ENCODE data around the gene FOSL1. TPM values are rescaled to one million over a fixed set of nuclear protein-coding genes. Genes with fewer than 3 reads are reported as not detected.
A peak's percentile ranks its signal among the peaks of the same experiment; 100 is the strongest.

The FOSL1 gene
- total RNA-seq, 1 donor from 2014 or later = 37.9 TPM

GRCh38 chr11:65860278-65861164, 39.7 kb downstream of the FOSL1 start, which contains the start of gene MUS81:
Gene MUS81 (plus strand): TSS chr11:65860433. CDS start chr11:65860754, 321 bp downstream.
- H3K4me2 ChIP-seq (ENCODE audit: low read length) = peak within 1 kb of the TSS; percentile 96
- peak within 1 kb of the TSS; percentile 89 for H3K9ac ChIP-seq (ENCODE audit: low read length)
- Mint-ChIP-seq H3K27ac (ENCODE audit: unreplicated experiment) (peak within 1 kb of the TSS; percentile 99), H3K9me3 (ENCODE audit: unreplicated experiment) (no peaks in the 10 kb centered on the region), H3K36me3 (ENCODE audit: low read depth, unreplicated experiment) (peaks cover 20% of the 10 kb centered on the region), H3K27me3 (ENCODE audit: low read depth, unreplicated experiment) (no peaks in the 10 kb centered on the region), H3K4me1 (ENCODE audit: low read depth, unreplicated experiment) (peaks cover 22% of the 10 kb centered on the region), H3K4me3 (ENCODE audit: unreplicated experiment) (peak within 1 kb of the TSS; percentile 96)
- H3K79me2 ChIP-seq (ENCODE audit: insufficient read depth, low read length) = peaks cover 67% of the 10 kb centered on the region
- no peaks in the 10 kb centered on the region for H3K27me3 ChIP-seq (ENCODE audit: insufficient read depth, low read length)
- FAIRE-seq (no peak), DNase-seq (ENCODE audit: low read depth) (peak; percentile 97)
- H3K27ac ChIP-seq (ENCODE audit: low read depth, low read length) = peak within 1 kb of the TSS; percentile 74
- no peaks in the 10 kb centered on the region for H3K9me3 ChIP-seq (ENCODE audit: insufficient read depth, low read depth, low read length)
- peak within 1 kb of the TSS; percentile 37 for H2AFZ ChIP-seq (ENCODE audit: low read depth, low read length)
- peak within 1 kb of the TSS; percentile 98 for H3K4me3 ChIP-seq (ENCODE audit: insufficient read depth, low read depth, low read length)
- H3K4me1 ChIP-seq (ENCODE audit: insufficient read depth, low read length) = peaks cover 45% of the 10 kb centered on the region
- TF ChIP-seq CTCF (IDR thresholded peaks at IDR 0.05; ENCODE audit: insufficient read depth, low read depth, low read length) (peak; percentile 63), EZH2 (IDR thresholded peaks at IDR 0.05; ENCODE audit: insufficient read depth, low read length) (no peak)
- H4K20me1 ChIP-seq (ENCODE audit: insufficient read depth, low read length) = peaks cover 62% of the 10 kb centered on the region
- peaks cover 33% of the 10 kb centered on the region for H3K36me3 ChIP-seq (ENCODE audit: insufficient read depth, low read length)

DNA sequence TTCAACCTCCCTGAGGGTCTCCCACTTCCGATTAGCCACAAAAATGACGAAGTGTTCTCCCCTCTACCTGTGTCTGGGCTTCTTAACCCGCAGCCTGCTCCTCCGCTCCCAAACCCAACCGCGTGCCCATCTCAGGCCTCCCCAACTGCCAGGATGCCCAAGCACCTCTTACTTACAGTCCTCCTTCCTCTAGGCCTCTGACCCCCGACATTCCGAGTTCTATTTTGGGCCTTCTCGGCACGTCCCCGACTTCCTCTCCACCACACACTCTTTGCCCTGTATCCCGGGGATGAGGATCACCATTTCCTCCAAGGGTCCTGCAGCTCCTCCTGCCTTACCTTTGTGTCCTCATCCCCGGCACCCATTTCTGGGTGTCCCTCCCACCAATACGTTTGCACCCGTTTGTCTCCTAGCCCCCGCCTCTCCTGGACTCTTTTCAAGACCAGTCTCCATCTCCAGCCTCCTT, 40.3 kb downstream of the FOSL1 start:
- H3K36me3 ChIP-seq (ENCODE audit: insufficient read depth, low read length) = peaks cover 36% of the 10 kb centered on the region

More for the DNA sequence above, 40.3 kb downstream of the FOSL1 start:
- no peaks in the 10 kb centered on the region for H3K9me3 ChIP-seq (ENCODE audit: insufficient read depth, low read depth, low read length)
- H3K4me1 ChIP-seq (ENCODE audit: insufficient read depth, low read length) = peaks cover 48% of the 10 kb centered on the region
- peaks cover 62% of the 10 kb centered on the region for H4K20me1 ChIP-seq (ENCODE audit: insufficient read depth, low read length)
- H3K4me1 Mint-ChIP-seq (ENCODE audit: low read depth, unreplicated experiment) = peaks cover 26% of the 10 kb centered on the region
- peak overlapping the region; percentile 96 for H3K4me3 Mint-ChIP-seq (ENCODE audit: unreplicated experiment)
- H3K9me3 Mint-ChIP-seq (ENCODE audit: unreplicated experiment) = no peaks in the 10 kb centered on the region
- no peak for FAIRE-seq
- H3K79me2 ChIP-seq (ENCODE audit: insufficient read depth, low read length) = peaks cover 74% of the 10 kb centered on the region
- peak overlapping the region; percentile 2 for H2AFZ ChIP-seq (ENCODE audit: low read depth, low read length)
- H3K27ac Mint-ChIP-seq (ENCODE audit: unreplicated experiment) = peak overlapping the region; percentile 99
- peak overlapping the region; percentile 98 for H3K4me3 ChIP-seq (ENCODE audit: insufficient read depth, low read depth, low read length)
- peak overlapping the region; percentile 89 for H3K9ac ChIP-seq (ENCODE audit: low read length)
- DNase-seq (ENCODE audit: low read depth) = no peak
- H3K27me3 Mint-ChIP-seq (ENCODE audit: low read depth, unreplicated experiment) = no peaks in the 10 kb centered on the region
- TF ChIP-seq EZH2 (IDR thresholded peaks at IDR 0.05; ENCODE audit: insufficient read depth, low read length) = no peak
- TF ChIP-seq CTCF (IDR thresholded peaks at IDR 0.05; ENCODE audit: insufficient read depth, low read depth, low read length) = no peak
- H3K27me3 ChIP-seq (ENCODE audit: insufficient read depth, low read length) = no peaks in the 10 kb centered on the region
- H3K36me3 Mint-ChIP-seq (ENCODE audit: low read depth, unreplicated experiment) = peaks cover 21% of the 10 kb centered on the region
- peak overlapping the region; percentile 74 for H3K27ac ChIP-seq (ENCODE audit: low read depth, low read length)
- peak overlapping the region; percentile 96 for H3K4me2 ChIP-seq (ENCODE audit: low read length)
